Measurements from ENCODE around the gene PSEN2.
"Not testable (repeated sequence)": the region's sequence is repeated elsewhere in the genome, so short reads cannot be mapped to it uniquely, and the experiment has no call there.

Gene PSEN2

GRCh38 chr1:226870401-226871279 is at the start of gene PSEN2:
Gene PSEN2 (plus strand): TSS chr1:226870616. CDS start chr1:226881908, 11,292 bp downstream.
- peak; percentile 68 for DNase-seq

- peak; percentile 69 for DNase-seq
These were observed 49.3 kb upstream of the PSEN2 start for GRCh38 chr1:226820941-226821718.

GRCh38 chr1:226821719-226822085 is 48.7 kb upstream of the PSEN2 start:
- DNase-seq: peak; percentile 69

GRCh38 chr1:226823643-226824042 is 46.8 kb upstream of the PSEN2 start:
- DNase-seq: no peak

- no peak for DNase-seq
These were observed 45.2 kb upstream of the PSEN2 start for GRCh38 chr1:226825037-226825745.

- DNase-seq: no peak
These were observed 44.7 kb upstream of the PSEN2 start for GRCh38 chr1:226825746-226826100.

- DNase-seq: no peak
These were observed 43.7 kb upstream of the PSEN2 start for GRCh38 chr1:226826479-226827261.

- no peak for DNase-seq
These were observed 43.0 kb upstream of the PSEN2 start for GRCh38 chr1:226827458-226827857.

- peak; percentile 67 for DNase-seq
These were observed 42.4 kb upstream of the PSEN2 start for GRCh38 chr1:226827968-226828513.

- no peak for DNase-seq
These were observed 41.3 kb upstream of the PSEN2 start for GRCh38 chr1:226829105-226829504.

GRCh38 chr1:226831953-226832352 is 38.5 kb upstream of the PSEN2 start:
- no peak for DNase-seq

GRCh38 chr1:226832613-226833012 is 37.8 kb upstream of the PSEN2 start:
- DNase-seq: no peak

- DNase-seq: not testable (repeated sequence)
These were observed 36.2 kb upstream of the PSEN2 start for GRCh38 chr1:226834179-226834578.

GRCh38 chr1:226835396-226835795 is 35.0 kb upstream of the PSEN2 start:
- not testable (repeated sequence) for DNase-seq

GRCh38 chr1:226837966-226838365 is 32.5 kb upstream of the PSEN2 start:
- not testable (repeated sequence) for DNase-seq

- no peak for DNase-seq
These were observed 32.0 kb upstream of the PSEN2 start for GRCh38 chr1:226838456-226838855.

- no peak for DNase-seq
These were observed 24.8 kb upstream of the PSEN2 start for GRCh38 chr1:226845624-226846023.

- DNase-seq: no peak
These were observed 23.6 kb upstream of the PSEN2 start for GRCh38 chr1:226846786-226847185.

GRCh38 chr1:226854548-226854947 is 15.9 kb upstream of the PSEN2 start:
- not testable (repeated sequence) for DNase-seq

GRCh38 chr1:226862890-226863289 is 7.5 kb upstream of the PSEN2 start:
- no peak for DNase-seq

- DNase-seq: no peak
These were observed 7.0 kb upstream of the PSEN2 start for GRCh38 chr1:226863446-226863845.

GRCh38 chr1:226864311-226864710 is 6.1 kb upstream of the PSEN2 start:
- no peak for DNase-seq

Data from DMS79 (cell line).